Measurements from ENCODE around the gene ROR1.

Gene ROR1

DNA sequence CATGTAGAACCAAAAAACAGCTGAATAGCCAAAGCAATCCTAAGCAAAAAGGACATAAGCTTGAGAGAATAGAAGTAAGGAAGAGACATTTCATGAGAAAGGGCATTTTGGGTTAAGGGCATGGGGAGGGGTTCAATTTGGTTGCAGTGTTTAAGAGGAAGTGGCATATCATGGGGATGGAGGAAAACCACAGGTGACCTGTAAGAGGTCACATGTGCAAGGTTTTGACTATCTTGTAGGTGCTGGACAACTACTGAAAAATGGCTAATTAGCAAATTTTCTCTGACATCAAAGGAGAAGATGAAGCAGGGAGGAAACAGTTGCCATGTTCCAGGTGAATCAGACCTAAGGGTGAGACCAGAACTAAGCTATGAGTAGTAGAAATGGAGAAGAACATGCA is 31.3 kb upstream of the ROR1 start:
- Histone ChIP-seq H3K9me3 (ENCODE audit: control insufficient read depth, insufficient read depth, low read depth, low read length) (no peaks in the 10 kb centered on the region), H3K4me1 (ENCODE audit: control insufficient read depth, insufficient read depth, low read length) (peaks cover 3% of the 10 kb centered on the region; the same call in 1 of the 2 replicates), H3K36me3 (ENCODE audit: control insufficient read depth in 2 of 2, insufficient read depth in 1 of 2, low read length in 2 of 2) (no peaks in the 10 kb centered on the region), H3K4me3 (ENCODE audit: low read depth, low read length) (no peak overlapping the region), H3K27ac (ENCODE audit: extremely low read depth, low read depth, low read length) (no peak overlapping the region)
- POLR2A ChIA-PET = no interaction called here
- CTCF ChIA-PET = interaction anchor here (0.7 kb wide), 1 partner anchor 11 kb away, joined by 3 read pairs; no protein-coding TSS in a partner anchor
- TF ChIP-seq ZNF530 (tag by site-specific recombination; IDR thresholded peaks at IDR 0.05; ENCODE audit: low read depth) = no peak
- no peak for TF ChIP-seq ZFP3 (tag by site-specific recombination; IDR thresholded peaks at IDR 0.05; ENCODE audit: low read depth)
- TF ChIP-seq ZNF114 (tag by site-specific recombination; IDR thresholded peaks at IDR 0.05) = no peak
- TF ChIP-seq ZNF302 (tag by site-specific recombination; IDR thresholded peaks at IDR 0.05; ENCODE audit: low read depth) = no peak
- TF ChIP-seq ZNF664 (tag by site-specific recombination; IDR thresholded peaks at IDR 0.05) = no peak
- no peak for TF ChIP-seq ZNF324 (tag by site-specific recombination; IDR thresholded peaks at IDR 0.05)

DNA sequence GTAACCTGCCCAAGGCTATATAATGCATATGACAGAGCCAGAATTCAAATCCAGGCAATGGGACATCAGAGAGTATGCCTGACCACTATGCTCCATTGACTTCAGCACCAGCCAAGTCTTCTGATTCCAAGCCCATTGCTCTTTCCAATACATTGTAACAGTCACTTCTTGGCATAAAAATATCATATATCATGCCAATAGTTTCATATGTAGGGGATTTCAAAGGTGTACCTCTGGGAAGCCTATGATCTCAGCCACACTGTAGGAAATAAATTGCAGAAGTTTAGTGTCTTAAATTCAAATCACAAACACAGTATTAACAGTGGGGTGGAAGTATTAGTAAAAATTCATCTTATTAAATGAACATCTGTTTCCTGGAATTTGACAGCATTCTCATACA is 30.0 kb upstream of the ROR1 start:
- Histone ChIP-seq H3K36me3 (ENCODE audit: control insufficient read depth in 2 of 2, insufficient read depth in 1 of 2, low read length in 2 of 2) (no peaks in the 10 kb centered on the region), H3K27ac (ENCODE audit: extremely low read depth, low read depth, low read length) (no peak overlapping the region), H3K9me3 (ENCODE audit: control insufficient read depth, insufficient read depth, low read depth, low read length) (no peaks in the 10 kb centered on the region), H3K4me1 (ENCODE audit: control insufficient read depth, insufficient read depth, low read length) (peaks cover 3% of the 10 kb centered on the region; the same call in 1 of the 2 replicates), H3K4me3 (ENCODE audit: low read depth, low read length) (no peak overlapping the region)
- ChIA-PET POLR2A (no interaction called here), CTCF (no interaction called here)
- TF ChIP-seq ZNF561 (tag by site-specific recombination; IDR thresholded peaks at IDR 0.05; ENCODE audit: borderline replicate concordance) (no peak), REPIN1 (tag by site-specific recombination; IDR thresholded peaks at IDR 0.05; ENCODE audit: low read depth) (no peak), RBAK (tag by site-specific recombination; IDR thresholded peaks at IDR 0.05) (no peak), ZNF629 (tag by site-specific recombination; IDR thresholded peaks at IDR 0.05) (no peak), ZNF701 (tag by site-specific recombination; IDR thresholded peaks at IDR 0.05) (no peak), MYNN (tag by site-specific recombination; IDR thresholded peaks at IDR 0.05; ENCODE audit: borderline replicate concordance) (no peak), ZNF664 (tag by site-specific recombination; IDR thresholded peaks at IDR 0.05) (no peak), KLF9 (tag by site-specific recombination; IDR thresholded peaks at IDR 0.05; ENCODE audit: low read depth) (no peak), ZBTB17 (tag by site-specific recombination; IDR thresholded peaks at IDR 0.05) (no peak), ZNF16 (tag by site-specific recombination; IDR thresholded peaks at IDR 0.05; ENCODE audit: low read depth) (no peak), ZNF514 (tag by site-specific recombination; IDR thresholded peaks at IDR 0.05) (no peak), ZNF707 (tag by site-specific recombination; IDR thresholded peaks at IDR 0.05) (no peak), ZSCAN30 (tag by site-specific recombination; IDR thresholded peaks at IDR 0.05) (no peak), ZNF777 (tag by site-specific recombination; IDR thresholded peaks at IDR 0.05; ENCODE audit: borderline replicate concordance) (no peak), ZNF555 (tag by site-specific recombination; conservative IDR thresholded peaks at IDR 0.05) (no peak)
- TF ChIP-seq, protein P1, sequence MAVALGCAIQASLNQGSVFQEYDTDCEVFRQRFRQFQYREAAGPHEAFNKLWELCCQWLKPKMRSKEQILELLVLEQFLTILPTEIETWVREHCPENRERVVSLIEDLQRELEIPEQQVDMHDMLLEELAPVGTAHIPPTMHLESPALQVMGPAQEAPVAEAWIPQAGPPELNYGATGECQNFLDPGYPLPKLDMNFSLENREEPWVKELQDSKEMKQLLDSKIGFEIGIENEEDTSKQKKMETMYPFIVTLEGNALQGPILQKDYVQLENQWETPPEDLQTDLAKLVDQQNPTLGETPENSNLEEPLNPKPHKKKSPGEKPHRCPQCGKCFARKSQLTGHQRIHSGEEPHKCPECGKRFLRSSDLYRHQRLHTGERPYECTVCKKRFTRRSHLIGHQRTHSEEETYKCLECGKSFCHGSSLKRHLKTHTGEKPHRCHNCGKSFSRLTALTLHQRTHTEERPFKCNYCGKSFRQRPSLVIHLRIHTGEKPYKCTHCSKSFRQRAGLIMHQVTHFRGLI (tag by site-specific recombination; IDR thresholded peaks at IDR 0.05) = no peak
- TF ChIP-seq, protein P2, sequence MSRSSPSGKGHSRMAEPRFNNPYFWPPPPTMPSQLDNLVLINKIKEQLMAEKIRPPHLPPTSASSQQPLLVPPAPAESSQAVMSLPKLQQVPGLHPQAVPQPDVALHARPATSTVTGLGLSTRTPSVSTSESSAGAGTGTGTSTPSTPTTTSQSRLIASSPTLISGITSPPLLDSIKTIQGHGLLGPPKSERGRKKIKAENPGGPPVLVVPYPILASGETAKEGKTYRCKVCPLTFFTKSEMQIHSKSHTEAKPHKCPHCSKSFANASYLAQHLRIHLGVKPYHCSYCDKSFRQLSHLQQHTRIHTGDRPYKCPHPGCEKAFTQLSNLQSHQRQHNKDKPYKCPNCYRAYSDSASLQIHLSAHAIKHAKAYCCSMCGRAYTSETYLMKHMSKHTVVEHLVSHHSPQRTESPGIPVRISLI (tag by site-specific recombination; IDR thresholded peaks at IDR 0.05) = no peak
- TF ChIP-seq, protein P3, sequence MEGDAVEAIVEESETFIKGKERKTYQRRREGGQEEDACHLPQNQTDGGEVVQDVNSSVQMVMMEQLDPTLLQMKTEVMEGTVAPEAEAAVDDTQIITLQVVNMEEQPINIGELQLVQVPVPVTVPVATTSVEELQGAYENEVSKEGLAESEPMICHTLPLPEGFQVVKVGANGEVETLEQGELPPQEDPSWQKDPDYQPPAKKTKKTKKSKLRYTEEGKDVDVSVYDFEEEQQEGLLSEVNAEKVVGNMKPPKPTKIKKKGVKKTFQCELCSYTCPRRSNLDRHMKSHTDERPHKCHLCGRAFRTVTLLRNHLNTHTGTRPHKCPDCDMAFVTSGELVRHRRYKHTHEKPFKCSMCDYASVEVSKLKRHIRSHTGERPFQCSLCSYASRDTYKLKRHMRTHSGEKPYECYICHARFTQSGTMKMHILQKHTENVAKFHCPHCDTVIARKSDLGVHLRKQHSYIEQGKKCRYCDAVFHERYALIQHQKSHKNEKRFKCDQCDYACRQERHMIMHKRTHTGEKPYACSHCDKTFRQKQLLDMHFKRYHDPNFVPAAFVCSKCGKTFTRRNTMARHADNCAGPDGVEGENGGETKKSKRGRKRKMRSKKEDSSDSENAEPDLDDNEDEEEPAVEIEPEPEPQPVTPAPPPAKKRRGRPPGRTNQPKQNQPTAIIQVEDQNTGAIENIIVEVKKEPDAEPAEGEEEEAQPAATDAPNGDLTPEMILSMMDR (tag by site-specific recombination; IDR thresholded peaks at IDR 0.05) = no peak
- TF ChIP-seq, protein P4, sequence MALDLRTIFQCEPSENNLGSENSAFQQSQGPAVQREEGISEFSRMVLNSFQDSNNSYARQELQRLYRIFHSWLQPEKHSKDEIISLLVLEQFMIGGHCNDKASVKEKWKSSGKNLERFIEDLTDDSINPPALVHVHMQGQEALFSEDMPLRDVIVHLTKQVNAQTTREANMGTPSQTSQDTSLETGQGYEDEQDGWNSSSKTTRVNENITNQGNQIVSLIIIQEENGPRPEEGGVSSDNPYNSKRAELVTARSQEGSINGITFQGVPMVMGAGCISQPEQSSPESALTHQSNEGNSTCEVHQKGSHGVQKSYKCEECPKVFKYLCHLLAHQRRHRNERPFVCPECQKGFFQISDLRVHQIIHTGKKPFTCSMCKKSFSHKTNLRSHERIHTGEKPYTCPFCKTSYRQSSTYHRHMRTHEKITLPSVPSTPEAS (tag by site-specific recombination; IDR thresholded peaks at IDR 0.05) = no peak
- TF ChIP-seq, protein P5, sequence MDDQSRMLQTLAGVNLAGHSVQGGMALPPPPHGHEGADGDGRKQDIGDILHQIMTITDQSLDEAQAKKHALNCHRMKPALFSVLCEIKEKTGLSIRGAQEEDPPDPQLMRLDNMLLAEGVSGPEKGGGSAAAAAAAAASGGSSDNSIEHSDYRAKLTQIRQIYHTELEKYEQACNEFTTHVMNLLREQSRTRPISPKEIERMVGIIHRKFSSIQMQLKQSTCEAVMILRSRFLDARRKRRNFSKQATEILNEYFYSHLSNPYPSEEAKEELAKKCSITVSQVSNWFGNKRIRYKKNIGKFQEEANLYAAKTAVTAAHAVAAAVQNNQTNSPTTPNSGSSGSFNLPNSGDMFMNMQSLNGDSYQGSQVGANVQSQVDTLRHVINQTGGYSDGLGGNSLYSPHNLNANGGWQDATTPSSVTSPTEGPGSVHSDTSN (CRISPR knock-in tag; IDR thresholded peaks at IDR 0.05) = no peak

Data from HEK293 (cell line).